Measurements from ENCODE around the gene ALDH7A1. TPM values are rescaled to one million over a fixed set of nuclear protein-coding genes. Genes with fewer than 3 reads are reported as not detected.

Gene ALDH7A1
- total RNA-seq, 2 experiments from 2014 or later, result 0.91 to 1.0 TPM

DNA sequence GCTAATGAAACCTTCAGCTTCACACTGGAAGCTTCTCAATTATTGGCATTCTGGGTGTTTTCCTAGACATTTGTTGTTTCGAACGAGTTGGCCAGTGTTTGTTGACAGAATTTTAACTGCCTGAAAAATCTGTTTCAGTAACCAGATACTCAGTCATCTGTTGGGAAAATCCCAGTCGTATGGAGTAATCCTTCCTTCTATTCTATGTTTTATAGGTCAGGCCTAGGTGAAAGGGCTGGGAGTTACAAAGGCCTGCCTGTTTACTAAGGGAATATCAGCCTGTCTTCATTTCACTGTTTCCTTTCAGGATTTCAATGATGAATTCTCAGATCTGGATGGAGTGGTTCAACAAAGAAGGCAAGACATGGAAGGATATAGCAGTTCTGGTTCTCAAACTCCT lies 111.9 kb downstream of the ALDH7A1 start:
- ChIA-PET CTCF (interaction anchor here (6.3 kb wide), 1 partner anchor 17 kb away, joined by 35 read pairs; no protein-coding TSS in a partner anchor), POLR2A (no interaction called here)
- ATAC-seq (no peak), DNase-seq (no peak)
- Mint-ChIP-seq H3K9me3 (ENCODE audit: insufficient read depth) (no peaks in the 10 kb centered on the region), H3K4me3 (no peak overlapping the region), H3K36me3 (ENCODE audit: low read depth) (peaks cover 28% of the 10 kb centered on the region), H3K27ac (no peak overlapping the region), H3K4me1 (ENCODE audit: low read depth) (no peaks in the 10 kb centered on the region), H3K27me3 (ENCODE audit: low read depth) (no peaks in the 10 kb centered on the region)

DNA sequence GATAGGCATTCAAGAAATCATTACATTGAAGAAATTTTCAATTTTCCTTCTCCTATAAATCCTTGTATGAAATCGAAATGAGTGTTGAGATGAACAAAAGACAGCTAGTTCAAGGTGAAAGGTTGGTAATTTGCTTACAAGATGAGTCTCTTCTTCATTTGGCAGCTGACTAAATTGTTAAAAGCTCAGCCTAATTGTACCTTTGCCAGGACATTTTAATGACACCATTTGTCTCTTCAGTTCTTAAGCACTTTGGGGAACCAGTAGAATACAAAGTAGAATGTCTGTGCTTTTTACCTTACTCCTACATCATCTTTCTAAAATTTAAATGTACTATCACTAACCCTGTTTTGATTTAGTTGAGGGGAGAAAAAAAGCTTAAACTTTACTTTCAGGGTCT lies 112.4 kb downstream of the ALDH7A1 start:
- POLR2A ChIA-PET, result no interaction called here
- peaks cover 24% of the 10 kb centered on the region for H3K36me3 Mint-ChIP-seq (ENCODE audit: low read depth)
- H3K4me1 Mint-ChIP-seq (ENCODE audit: low read depth), result no peaks in the 10 kb centered on the region
- no peak for DNase-seq
- CTCF ChIA-PET, result interaction anchor here (6.3 kb wide), 1 partner anchor 17 kb away, joined by 35 read pairs; no protein-coding TSS in a partner anchor
- no peak overlapping the region for H3K4me3 Mint-ChIP-seq
- H3K27ac Mint-ChIP-seq, result no peak overlapping the region
- H3K27me3 Mint-ChIP-seq (ENCODE audit: low read depth), result no peaks in the 10 kb centered on the region
- no peak for ATAC-seq
- no peaks in the 10 kb centered on the region for H3K9me3 Mint-ChIP-seq (ENCODE audit: insufficient read depth)

DNA sequence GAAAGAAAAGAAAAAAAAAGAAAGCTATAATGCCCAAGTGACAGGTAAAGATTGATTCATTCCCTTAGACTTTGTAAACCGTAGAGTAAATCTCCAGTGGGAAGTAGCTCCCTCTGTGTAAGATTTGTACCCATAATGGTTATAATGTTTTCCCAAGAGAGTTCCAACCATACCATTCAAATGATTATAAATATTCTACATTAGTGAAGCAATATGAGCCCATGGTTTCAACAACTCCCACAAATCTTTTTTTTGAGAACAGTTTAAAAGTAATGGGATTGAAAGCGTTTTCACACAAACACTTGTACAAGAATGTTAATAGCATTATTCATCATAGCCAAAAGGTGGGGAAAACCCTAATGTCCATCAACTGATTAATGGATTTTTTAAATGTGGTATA lies 113.8 kb downstream of the ALDH7A1 start:
- Mint-ChIP-seq H3K36me3 (ENCODE audit: low read depth) (peaks cover 24% of the 10 kb centered on the region), H3K27me3 (ENCODE audit: low read depth) (no peaks in the 10 kb centered on the region), H3K9me3 (ENCODE audit: insufficient read depth) (no peaks in the 10 kb centered on the region)

More for the DNA sequence above, 113.8 kb downstream of the ALDH7A1 start:
- ChIA-PET CTCF (no interaction called here), POLR2A (no interaction called here)
- Mint-ChIP-seq H3K27ac (no peak overlapping the region), H3K4me1 (ENCODE audit: low read depth) (no peaks in the 10 kb centered on the region), H3K4me3 (no peak overlapping the region)
- DNase-seq (no peak), ATAC-seq (no peak)

Other genes with a start within 250 kb of the ALDH7A1 start
- 1 to 10 TPM; 3.3 to 6.5 TPM for gene GRAMD2B, start 171.8 kb downstream of the ALDH7A1 start, total RNA-seq
- gene PHAX, start 5.7 kb upstream of the ALDH7A1 start, total RNA-seq, result 10 to 100 TPM; 33.7 to 35.0 TPM
- gene LMNB1, start 181.9 kb upstream of the ALDH7A1 start, total RNA-seq, result 100 to 1,000 TPM; 384 to 396 TPM

All from activated CD8-positive, alpha-beta T cell treated with anti-CD3 and anti-CD28 coated beads, Interleukin-2, amount 10 ng/mL, durations not matched to agents 7 days and 5 days (primary cell).